ENCODE data around the gene PASK.
"Not testable (repeated sequence)": the region's sequence is repeated elsewhere in the genome, so short reads cannot be mapped to it uniquely, and the experiment has no call there.

The PASK gene

DNA sequence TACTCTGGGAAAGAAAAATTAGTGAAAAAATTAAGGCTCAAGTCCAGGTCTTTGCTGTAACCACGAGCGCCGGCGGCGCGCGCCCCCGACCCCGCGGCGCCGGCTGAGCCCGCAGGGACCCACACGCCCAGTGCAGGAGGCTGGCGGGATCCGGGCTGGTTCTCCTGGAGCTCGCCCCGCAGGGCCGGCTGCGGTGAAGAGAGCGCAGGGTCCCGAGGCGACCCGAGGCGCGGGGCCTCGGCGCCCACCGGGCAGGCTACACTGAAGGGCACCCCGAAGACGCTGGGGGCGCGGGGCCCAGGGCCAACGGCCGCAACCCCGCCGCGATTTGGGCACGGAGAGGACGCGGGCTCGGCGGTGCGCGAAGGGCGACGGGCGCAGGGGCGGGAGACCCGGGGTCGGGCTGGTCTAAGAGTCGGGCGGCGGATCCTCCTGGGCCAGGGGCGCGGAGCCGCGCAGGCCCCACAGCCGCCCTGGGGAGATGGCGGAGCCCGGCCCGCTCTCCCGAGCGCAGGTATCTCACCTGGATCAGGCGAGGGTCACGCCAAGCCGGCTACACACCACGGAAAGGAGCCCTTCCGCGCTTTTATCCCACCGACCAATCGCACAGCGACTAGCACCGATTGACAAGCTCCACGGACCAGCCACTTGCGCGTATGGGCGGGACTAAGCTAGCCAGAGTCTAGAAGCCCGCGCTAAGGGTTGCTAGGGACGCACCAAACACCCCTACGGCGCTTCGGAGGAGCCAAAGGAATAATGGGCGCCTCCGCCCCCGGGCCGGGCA lies at the start of gene PASK:
Gene PASK (minus strand): TSS at position 582 of the 784 bp plus-strand sequence. CDS start 6,440 bp downstream, outside the sequence.
- DNase-seq, result peak; percentile 94

- DNase-seq, result no peak
Measured at GRCh38 chr2:241198381-241199279, 49.4 kb upstream of the PASK start.

DNA sequence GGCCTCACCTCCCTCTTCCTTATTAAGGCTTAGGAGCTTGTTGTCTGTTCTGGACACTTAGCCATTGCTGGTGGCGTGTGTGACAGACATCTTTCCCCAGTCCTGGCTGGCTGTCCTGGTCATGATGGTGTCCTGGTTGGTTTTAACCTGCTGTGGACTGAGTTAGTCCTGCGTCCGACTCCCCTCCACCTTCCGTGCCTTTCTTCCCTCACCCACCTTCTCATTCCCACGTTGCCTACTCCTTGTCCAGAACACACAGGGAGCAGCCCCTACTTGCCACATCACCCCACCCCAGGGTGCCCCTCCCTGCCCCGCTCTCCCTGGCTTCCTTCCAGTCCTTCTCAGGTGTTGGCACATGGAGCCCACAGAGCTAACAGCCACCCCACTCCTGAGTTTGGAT lies 48.7 kb upstream of the PASK start:
- DNase-seq, result no peak

- not testable (repeated sequence) for DNase-seq
Measured at GRCh38 chr2:241197246-241197645, 48.0 kb upstream of the PASK start.

DNA sequence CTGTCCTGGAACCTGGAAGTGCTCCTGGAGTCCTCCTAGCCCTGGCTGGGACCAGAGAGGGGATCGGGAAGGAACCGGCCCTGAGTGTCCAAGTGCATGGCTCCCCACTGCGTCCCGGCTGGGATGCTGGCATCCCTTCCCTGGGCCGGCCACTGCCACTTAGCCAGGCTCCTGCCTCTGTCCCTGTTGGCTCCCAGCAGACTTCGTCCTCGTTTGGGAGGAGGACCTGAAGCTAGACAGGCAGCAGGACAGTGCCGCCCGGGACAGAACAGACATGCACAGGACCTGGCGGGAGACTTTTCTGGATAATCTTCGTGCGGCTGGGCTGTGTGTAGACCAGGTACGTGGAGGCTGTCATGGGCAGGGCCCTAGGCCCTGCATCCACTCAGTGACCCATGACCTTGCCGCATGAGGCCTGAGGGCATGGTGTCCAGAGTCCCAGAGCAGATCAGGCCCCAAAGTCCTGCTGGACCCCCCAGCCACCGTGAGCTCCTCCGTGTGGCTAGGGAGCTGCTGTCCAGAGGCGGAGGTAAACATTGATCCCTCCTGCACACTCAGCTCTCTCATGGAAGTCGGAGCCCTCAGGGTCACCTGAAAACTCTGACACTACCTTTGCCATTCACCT lies 46.3 kb upstream of the PASK start:
- no peak for DNase-seq

DNA sequence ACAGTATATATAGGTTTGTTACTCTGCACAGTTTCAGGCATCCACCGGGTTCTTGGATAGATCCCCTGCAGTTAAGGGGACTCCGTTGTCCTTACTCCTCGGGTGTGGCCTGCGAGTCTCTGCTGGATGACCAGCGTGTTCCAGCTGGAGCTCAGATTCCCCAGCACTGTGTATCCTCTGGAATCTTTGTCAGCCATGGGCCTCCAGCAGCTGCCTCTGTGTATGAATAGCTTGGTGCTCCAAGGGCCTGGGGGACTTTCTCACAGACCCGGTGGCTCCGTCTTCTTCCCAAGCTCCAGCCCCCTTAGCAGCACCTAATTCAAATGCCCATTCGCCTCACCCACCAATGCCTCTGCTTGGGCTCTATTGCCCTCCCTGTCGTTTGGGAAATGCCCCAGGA lies 45.5 kb upstream of the PASK start:
- no peak for DNase-seq

GRCh38 chr2:241193271-241193670 lies 44.0 kb upstream of the PASK start:
- no peak for DNase-seq

GRCh38 chr2:241191081-241191480 lies 41.8 kb upstream of the PASK start:
- no peak for DNase-seq

GRCh38 chr2:241190291-241190981 lies 41.2 kb upstream of the PASK start:
- DNase-seq, result no peak

DNA sequence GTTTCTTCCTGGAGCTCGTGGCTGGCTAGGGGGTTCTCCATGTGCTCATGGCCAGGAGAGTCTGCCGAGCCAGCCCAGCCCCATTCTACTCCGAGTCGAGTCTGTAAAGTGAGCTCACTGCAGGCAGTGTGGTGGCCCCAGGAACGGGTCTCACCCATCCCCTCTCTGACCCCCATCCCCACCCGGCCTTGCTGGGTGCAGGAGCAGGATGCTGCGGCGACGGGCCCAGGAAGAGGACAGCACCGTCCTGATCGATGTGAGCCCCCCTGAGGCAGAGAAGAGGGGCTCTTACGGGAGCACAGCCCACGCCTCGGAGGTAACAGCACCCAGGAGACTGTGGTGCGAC lies 40.6 kb upstream of the PASK start:
- DNase-seq, result no peak

- no peak for DNase-seq
Measured at GRCh38 chr2:241189093-241189855, 40.0 kb upstream of the PASK start.

DNA sequence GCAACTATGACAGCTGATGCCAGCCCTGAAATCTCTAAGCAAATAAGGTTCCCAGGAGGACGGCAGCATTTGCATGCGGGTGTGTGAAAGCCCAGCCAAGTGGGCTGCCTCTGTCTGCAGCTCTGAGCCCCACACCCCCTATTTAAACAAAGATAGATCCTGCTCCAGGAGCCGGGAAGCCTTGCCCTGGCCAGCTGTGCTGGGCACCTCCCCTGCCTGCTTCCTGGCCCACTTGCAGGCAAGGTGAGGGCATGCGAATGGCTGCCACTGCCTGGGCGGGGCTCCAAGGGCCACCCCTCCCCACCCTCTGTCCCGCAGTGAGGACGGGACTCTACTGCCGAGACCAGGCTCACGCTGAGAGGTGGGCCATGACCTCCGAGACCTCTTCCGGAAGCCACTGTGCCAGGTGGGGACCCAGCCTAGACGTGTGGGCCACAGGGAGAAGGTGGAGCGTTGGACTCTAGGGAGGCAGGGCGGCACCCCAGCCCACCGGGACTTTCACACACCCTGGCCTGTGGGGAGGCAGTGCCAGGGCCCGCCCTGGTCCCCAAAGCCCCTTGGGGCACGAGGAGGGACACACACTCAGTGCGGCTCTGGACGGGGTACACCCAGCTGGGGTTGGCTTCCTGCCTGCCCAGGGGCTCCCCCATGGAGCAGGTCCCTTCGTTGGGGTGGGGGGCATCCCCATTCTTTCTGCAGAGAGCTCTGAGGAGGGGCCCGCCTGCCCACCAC lies 39.3 kb upstream of the PASK start, which contains the start of gene ANO7:
Gene ANO7 (plus strand): TSS at position 317 of the 732 bp plus-strand sequence. CDS start 1,387 bp downstream, outside the sequence.
- no peak for DNase-seq

- no peak for DNase-seq
Measured at GRCh38 chr2:241187918-241188234, 38.6 kb upstream of the PASK start.

- DNase-seq, result no peak
Measured at GRCh38 chr2:241187101-241187917, 38.0 kb upstream of the PASK start.

DNA sequence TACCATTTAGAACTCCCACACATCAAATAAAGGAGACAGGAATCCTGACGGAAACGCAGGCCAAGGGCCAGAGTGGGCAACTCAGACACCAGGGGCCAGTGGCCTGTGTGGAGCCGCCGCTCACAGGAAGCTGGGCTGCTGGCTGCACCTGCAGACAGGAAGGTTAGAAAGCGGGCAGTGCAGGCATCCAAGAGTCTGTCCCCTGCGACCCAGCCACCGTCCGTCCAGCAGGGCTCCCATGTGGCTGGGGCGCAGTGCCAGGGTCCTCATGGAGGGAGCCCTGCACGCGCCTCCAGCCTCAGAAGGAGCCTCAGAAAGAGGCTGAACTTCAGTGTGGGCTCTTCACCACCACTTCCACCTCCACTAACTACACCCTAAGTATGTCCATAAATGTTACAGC lies 36.7 kb upstream of the PASK start:
- no peak for DNase-seq

DNA sequence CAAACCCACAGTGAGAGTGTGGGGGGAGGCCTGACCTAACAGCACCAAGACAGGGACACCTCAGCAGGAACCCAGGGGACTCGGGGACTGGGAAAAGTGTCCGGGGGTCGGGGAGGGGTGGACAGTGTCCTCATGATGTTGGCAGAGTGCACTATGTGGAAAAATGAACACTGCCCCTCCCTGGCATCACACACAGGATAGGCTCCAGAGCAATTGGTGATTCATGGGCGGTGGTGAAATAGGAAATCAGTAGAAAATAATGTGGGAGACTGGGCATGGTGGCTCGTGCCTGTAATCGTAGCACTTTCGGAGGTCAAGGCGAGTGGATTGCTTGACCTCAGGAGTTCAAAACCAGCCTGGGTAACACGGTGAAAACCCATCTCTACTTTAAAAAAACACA lies 35.6 kb upstream of the PASK start:
- no peak for DNase-seq

GRCh38 chr2:241183221-241183620 lies 33.9 kb upstream of the PASK start:
- DNase-seq, result no peak

DNA sequence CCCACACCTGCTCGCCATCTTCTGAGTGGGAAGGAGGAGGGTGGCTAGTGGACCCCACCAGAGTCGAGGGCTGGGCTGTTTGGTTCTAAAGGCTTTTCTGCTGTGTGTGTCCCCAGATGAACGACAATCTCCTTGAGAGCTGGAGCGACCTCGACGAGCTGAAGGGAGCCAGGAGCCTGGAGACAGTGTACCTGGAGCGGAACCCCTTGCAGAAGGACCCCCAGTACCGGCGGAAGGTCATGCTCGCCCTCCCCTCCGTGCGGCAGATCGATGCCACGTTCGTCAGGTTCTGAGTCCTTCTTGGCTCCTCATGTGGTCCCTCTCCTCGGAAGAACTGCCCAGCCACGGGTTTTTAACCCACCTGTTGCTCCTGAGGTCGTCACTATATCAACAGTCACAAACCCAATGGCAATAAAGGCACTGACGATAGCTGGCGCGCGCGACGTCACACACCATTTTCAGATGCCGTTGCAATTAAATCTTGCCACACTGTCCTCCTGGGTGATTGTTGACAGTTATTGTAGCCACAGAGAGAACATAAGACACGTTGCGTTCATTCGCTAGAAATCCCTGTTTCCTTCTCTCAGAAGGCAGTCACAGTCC lies 33.4 kb upstream of the PASK start:
- DNase-seq, result no peak

DNA sequence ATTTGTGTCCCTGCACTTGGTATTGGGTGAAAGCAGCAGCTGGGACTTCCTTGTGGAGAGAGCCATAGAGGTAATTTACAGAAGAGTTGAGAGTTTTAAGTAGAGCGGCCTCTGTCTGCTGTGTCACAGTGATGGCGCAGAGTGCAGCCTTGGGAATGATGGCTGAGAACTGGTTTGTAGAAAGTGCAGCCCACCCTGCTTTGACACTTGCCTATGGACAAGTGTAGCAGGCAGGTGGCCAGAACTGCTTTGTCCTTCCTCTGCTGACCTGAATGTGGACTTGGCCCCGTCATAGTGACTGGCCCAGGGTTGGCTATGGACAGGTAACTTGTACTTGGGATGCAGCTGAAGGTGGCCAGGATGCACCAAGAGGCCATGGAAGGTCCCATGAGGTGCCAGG lies 32.9 kb upstream of the PASK start:
- DNase-seq, result no peak

GRCh38 chr2:241180495-241180894 lies 31.2 kb upstream of the PASK start:
- DNase-seq, result no peak

All from MV-4-11 (cell line).